ENCODE measurements around the gene TAS2R5.
"Not testable (repeated sequence)": the region's sequence is repeated elsewhere in the genome, so short reads cannot be mapped to it uniquely, and the experiment has no call there.

Gene TAS2R5

GRCh38 chr7:141789917-141790316 is at the start of gene TAS2R5:
Gene TAS2R5, plus strand, starts transcription at chr7:141790217. Its CDS starts 145 bp downstream, at chr7:141790362.
- no peak for DNase-seq

DNA sequence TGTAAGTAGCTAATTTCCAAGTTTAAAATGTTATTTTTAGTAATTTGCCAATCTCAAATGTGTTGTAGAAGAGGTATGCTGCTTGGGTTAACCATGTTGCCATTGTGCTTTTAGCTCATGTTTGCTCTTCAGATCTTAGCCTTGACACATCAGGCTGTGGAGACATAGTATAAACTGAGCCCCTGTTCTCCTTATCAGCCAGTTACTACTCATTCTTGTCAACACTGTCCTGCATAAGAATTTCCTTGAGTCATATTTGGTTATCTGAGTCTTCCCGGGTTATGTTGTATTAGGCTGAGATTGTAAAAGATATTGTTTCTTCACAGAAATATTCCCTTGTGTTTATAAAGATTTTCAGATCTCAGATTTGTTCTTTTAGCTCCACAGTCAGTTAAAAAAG is 47.8 kb upstream of the TAS2R5 start:
- no peak for DNase-seq

DNA sequence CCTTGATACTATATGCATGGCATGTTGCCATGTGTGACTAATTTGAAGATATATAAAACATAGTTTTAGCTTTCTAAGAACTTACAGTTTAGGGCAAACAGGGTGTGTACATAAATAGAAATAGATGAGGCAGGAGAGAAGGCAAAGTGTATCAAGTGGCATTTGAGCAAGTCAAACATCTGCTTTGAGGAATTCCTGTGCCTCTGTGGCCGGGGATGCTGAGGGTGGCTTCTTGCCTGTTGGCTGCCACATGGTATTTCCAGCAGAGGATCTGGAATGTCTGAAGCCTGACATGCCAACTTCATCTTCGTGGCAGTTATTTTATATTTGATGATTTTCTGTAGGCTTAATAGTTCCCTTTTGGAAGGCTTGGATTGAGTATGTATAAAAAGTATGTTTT is 45.9 kb upstream of the TAS2R5 start:
- DNase-seq, result no peak

- no peak for DNase-seq
Measured at GRCh38 chr7:141748396-141748795, 41.6 kb upstream of the TAS2R5 start.

DNA sequence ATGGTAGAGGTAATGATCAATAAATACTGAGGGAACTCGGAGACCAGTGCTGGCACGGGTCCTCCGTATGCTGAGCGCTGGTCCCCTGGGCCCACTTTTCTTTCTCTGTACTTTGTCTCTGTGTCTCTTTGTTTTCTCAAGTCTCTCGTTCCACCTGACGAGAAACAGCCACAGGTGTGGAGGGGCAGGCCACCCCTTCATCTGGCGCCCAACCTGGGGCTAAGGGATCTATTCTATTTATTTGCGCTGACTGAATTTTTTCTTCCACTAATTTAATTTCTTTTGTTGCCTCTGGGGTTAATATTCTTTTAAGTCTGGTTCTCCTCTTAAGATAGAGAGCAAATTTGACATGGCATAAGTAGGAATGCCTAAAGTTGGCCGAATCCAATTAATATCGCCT is 38.1 kb upstream of the TAS2R5 start:
- not testable (repeated sequence) for DNase-seq

DNA sequence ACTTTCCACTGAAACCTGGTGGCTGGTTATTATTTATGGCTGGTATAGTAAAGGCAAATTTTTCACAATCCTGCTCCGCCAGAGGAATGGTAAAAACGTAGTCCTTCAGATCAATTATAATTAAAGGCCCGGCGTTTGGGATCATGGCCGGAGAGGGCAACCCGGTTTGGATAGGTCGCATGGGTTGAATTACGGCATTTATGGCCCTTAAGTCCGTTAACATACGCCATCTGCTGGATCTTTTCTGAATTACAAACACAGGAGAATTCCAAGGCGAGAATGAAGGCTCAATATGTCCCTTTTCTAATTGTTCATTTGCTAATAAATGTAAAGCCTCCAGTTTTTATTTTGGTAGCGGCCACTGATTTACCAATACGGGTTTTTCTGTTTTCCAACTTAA is 37.4 kb upstream of the TAS2R5 start:
- no peak for DNase-seq

- DNase-seq, result peak; percentile 4
Measured at GRCh38 chr7:141754939-141755338, 35.1 kb upstream of the TAS2R5 start.

DNA sequence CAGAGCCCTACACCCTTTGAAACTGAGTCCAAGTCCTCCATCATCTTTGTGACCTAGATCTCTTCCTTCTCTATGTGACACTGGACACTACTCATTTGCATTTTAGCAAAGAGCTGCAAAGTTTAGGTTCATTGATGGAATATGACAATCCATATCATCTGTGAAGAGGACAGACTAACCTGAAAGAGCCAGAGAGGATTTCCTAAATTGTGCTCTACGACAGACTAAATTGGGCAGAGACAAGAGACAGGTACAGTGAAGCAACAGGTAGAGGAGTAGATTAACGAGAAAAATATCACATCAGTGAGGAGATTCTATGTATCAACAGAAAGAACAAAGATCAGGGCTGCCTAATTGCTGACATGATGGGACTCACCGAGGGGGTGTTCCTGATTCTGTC is 26.2 kb upstream of the TAS2R5 start, which contains the start of gene TAS2R3:
Gene TAS2R3 (plus strand): TSS at position 301 of the 400 bp plus-strand sequence. CDS start 62 bp downstream, at position 363.
- DNase-seq, result no peak

- DNase-seq, result not testable (repeated sequence)
Measured at GRCh38 chr7:141770083-141770583, 19.9 kb upstream of the TAS2R5 start.

GRCh38 chr7:141776374-141776773 is 13.6 kb upstream of the TAS2R5 start, which contains the start of gene TAS2R4:
Gene TAS2R4, plus strand, starts transcription at chr7:141776674. Its CDS starts 1,815 bp downstream, at chr7:141778489.
- DNase-seq, result no peak

GRCh38 chr7:141785706-141786552 is 4.1 kb upstream of the TAS2R5 start:
- DNase-seq, result peak; percentile 38

DNA sequence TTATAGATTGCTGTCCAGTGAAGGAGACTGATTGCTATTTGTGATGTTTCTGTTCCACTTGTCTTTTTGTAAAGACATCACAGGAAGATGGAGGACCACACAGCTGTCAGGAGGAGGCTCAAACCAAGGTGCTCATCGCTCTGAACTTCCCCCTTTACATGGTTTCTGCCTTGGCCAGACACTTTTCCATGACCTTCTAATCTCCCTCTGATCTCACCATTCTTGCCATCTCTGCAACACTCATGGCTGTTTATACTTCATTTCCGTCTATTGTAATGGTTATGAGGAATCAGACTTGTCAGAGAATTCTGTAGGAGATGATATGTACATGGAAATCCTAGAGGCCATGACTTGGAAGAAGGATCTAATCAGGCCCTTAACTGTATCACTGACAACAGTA is 1.7 kb upstream of the TAS2R5 start:
- DNase-seq, result no peak

DNA sequence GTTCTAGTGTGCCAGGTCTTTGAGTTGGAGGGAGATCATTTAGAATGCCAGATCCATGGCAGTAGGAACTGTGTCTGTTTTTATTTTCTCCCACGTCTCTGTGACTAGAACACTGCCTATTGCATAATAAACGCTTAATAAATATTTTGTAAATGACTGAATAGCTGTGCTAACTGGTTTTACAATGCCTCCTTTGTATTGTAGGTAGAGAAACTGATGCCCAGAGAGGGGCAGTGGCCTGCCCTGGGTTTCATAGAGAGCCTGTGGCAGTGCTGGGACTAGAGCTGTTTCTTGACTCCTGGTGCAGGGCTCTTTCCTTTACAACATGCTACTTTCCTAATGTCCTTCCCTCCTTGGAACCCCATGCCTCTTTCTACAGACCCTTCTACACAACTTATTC is 2.5 kb downstream of the TAS2R5 start:
- DNase-seq, result no peak

DNA sequence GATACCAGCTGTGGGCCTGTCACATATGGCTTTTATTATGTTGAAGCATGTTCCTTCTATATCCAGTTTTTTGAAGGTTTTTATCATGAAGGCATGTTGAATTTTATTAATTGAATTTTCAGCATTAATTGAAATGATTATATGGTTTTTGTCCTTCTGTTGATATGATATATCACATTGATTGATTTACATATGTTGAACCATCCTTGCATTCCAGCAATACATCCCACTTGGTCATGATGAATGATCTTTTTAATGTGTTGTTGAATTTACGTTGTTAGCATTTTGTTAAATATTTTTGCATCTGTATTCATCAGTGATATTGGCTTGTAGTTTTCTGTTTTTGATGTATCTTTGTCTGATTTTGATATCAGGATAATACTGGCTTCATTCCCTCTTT is 30.1 kb downstream of the TAS2R5 start:
- DNase-seq, result no peak

- DNase-seq, result not testable (repeated sequence)
Measured at GRCh38 chr7:141822432-141822831, 32.4 kb downstream of the TAS2R5 start.

DNA sequence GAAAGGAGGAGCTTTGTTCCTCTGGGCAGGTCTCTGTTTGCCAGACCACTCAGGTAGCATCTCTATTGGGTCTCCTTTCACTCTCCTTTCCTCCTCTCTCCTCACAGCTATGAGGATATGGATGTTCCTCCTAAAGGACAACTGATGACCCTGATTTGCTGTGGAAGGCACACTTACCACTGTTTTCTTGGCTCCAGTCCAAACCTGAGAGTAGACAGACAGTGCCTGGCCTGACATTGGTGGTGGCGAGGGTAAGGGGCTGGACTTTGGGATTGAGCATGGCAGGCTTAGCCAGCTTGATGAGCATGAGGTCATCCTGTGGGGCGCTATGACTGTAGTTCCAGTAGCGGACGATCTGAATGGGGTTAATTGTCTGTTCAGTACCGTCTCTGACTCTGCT is 47.7 kb downstream of the TAS2R5 start:
- DNase-seq, result no peak

- DNase-seq, result no peak
Measured at GRCh38 chr7:141838581-141838980, 48.6 kb downstream of the TAS2R5 start.

- DNase-seq, result no peak
Measured at GRCh38 chr7:141839256-141839655, 49.2 kb downstream of the TAS2R5 start.

- no peak for DNase-seq
Measured at GRCh38 chr7:141840708-141841107, 50.7 kb downstream of the TAS2R5 start.
